HEK293T (cell line): ENCODE data around the gene CFTR.

ENCODE experiments used
- FOXM1 ChIP-seq: fragments of 450-650 bp; IDR thresholded peaks from 2 replicates; pipeline ENCODE4 v1.6.1; 2017; ENCODE audit warnings: mild to moderate bottlenecking, borderline replicate concordance
- HDGF ChIP-seq: fragments of 450-650 bp; IDR thresholded peaks from 2 replicates; pipeline ENCODE4 v1.6.1; 2017; ENCODE audit warnings: antibody characterized with exemption, borderline replicate concordance
- TARDBP ChIP-seq: fragments of 450-650 bp; IDR thresholded peaks from 2 replicates; pipeline ENCODE4 v1.6.1; 2016

- no peak for TF ChIP-seq TARDBP
- no peak for TF ChIP-seq FOXM1
- TF ChIP-seq HDGF: no peak
These were observed 199.3 kb downstream of the CFTR start for GRCh38 chr7:117679120-117679519.
